Karpas-422 (cell line): Measurements from ENCODE around the gene SP140. TPM values are rescaled to one million over a fixed set of nuclear protein-coding genes. Genes with fewer than 3 reads are reported as not detected.

ENCODE experiments used
- DNase-seq: peaks from one replicate; pipeline ENCODE4 v3.0.0-alpha.2; 2015
- H2AFZ ChIP-seq: fragments of 200-600 bp; sonication (generic); 2 replicates; pipeline ENCODE4 v1.6.1; 2014; ENCODE audit warnings: antibody characterized with exemption, low read length, mixed read lengths
- H3K27ac ChIP-seq: fragments of 200-600 bp; sonication (generic); 2 replicates; pipeline ENCODE4 v1.5.1; 2014; ENCODE audit warnings: mild to moderate bottlenecking, low read length, moderate library complexity
- H3K27me3 ChIP-seq: fragments of 200-600 bp; sonication (generic); 2 replicates; pipeline ENCODE4 v1.6.1; 2014; ENCODE audit warnings: low read length, mixed read lengths
- H3K36me3 ChIP-seq: fragments of 200-600 bp; sonication (generic); 2 replicates; pipeline ENCODE4 v1.6.1; 2014; ENCODE audit warnings: low read length, mixed read lengths; ENCODE audit not compliant: insufficient read depth
- H3K4me1 ChIP-seq: fragments of 200-600 bp; sonication (generic); 2 replicates; pipeline ENCODE4 v1.6.1; 2014; ENCODE audit warnings: mild to moderate bottlenecking, low read length, mixed read lengths
- H3K4me2 ChIP-seq: fragments of 200-600 bp; sonication (generic); 2 replicates; pipeline ENCODE4 v1.6.1; 2014; ENCODE audit warnings: low read length, low read depth, mild to moderate bottlenecking; ENCODE audit not compliant: poor library complexity, severe bottlenecking
- H3K4me3 ChIP-seq: fragments of 200-600 bp; sonication (generic); 2 replicates; pipeline ENCODE4 v1.5.1; 2014; ENCODE audit warnings: mild to moderate bottlenecking, antibody characterized with exemption, low read length, mixed read lengths
- H3K79me2 ChIP-seq: fragments of 200-600 bp; sonication (generic); 2 replicates; pipeline ENCODE4 v1.6.1; 2014; ENCODE audit warnings: mild to moderate bottlenecking, low read length, mixed read lengths
- H3K9ac ChIP-seq: fragments of 200-600 bp; sonication (generic); 2 replicates; pipeline ENCODE4 v1.6.0; 2014; ENCODE audit warnings: low read length
- H3K9me2 ChIP-seq: fragments of 200-600 bp; sonication (generic), shearing (Covaris generic); replicated peaks from 2 replicates; pipeline ENCODE4 v1.6.0; 2014; ENCODE audit warnings: mild to moderate bottlenecking, low read length, moderate library complexity; ENCODE audit not compliant: insufficient read depth
- H3K9me3 ChIP-seq: fragments of 300-700, 200-600 bp; sonication (generic); 2 replicates; pipeline ENCODE4 v1.6.1; 2014; ENCODE audit warnings: low read length, mixed read lengths
- H4K20me1 ChIP-seq: fragments of 200-600 bp; sonication (generic); 2 replicates; pipeline ENCODE4 v1.6.1; 2014; ENCODE audit warnings: mild to moderate bottlenecking, antibody characterized with exemption, low read length, low read depth; ENCODE audit not compliant: insufficient read depth
- total RNA-seq: library from RNA; depleted of rRNA; stranded (reverse); fragments of >200 nt; shearing (Covaris generic); gene quantifications from 2 replicates; pipeline ENCODE4 v1.2.3, GENCODE V29; 2014; ENCODE audit warnings: low replicate concordance

SP140 gene
- total RNA-seq, 1 experiment from 2014 or later = 24.2 TPM

- no peaks in the 10 kb centered on the region for H3K27me3 ChIP-seq
- H3K79me2 ChIP-seq = peaks cover 56% of the 10 kb centered on the region
- H3K36me3 ChIP-seq = peaks cover 49% of the 10 kb centered on the region
- no peak for DNase-seq
- no peaks in the 10 kb centered on the region for H3K9me2 ChIP-seq
- peaks cover 6% of the 10 kb centered on the region for H3K4me1 ChIP-seq
- peaks cover 32% of the 10 kb centered on the region for H3K9me3 ChIP-seq
- H4K20me1 ChIP-seq = no peaks in the 10 kb centered on the region
- no peak overlapping the region for H3K4me2 ChIP-seq
- no peak overlapping the region for H2AFZ ChIP-seq
- H3K27ac ChIP-seq = no peak overlapping the region
- H3K9ac ChIP-seq = no peak overlapping the region
- no peak overlapping the region for H3K4me3 ChIP-seq
Observed at GRCh38 chr2:230343747-230344146, 118.2 kb downstream of the SP140 start.

- H3K27me3 ChIP-seq = no peaks in the 10 kb centered on the region
- no peak overlapping the region for H3K9ac ChIP-seq
- H3K4me3 ChIP-seq = no peak overlapping the region
- no peak overlapping the region for H2AFZ ChIP-seq
- H3K4me2 ChIP-seq = no peak overlapping the region
- peaks cover 6% of the 10 kb centered on the region for H3K4me1 ChIP-seq
- H3K27ac ChIP-seq = no peak overlapping the region
- peaks cover 76% of the 10 kb centered on the region for H3K79me2 ChIP-seq
- DNase-seq = no peak
- H4K20me1 ChIP-seq = no peaks in the 10 kb centered on the region
- H3K9me2 ChIP-seq = no peaks in the 10 kb centered on the region
- peaks cover 52% of the 10 kb centered on the region for H3K36me3 ChIP-seq
- H3K9me3 ChIP-seq = peaks cover 32% of the 10 kb centered on the region
Observed at GRCh38 chr2:230346465-230346864, 120.9 kb downstream of the SP140 start.

- no peak for DNase-seq
- H3K79me2 ChIP-seq = peaks cover 79% of the 10 kb centered on the region
Observed at GRCh38 chr2:230346921-230347533, 121.5 kb downstream of the SP140 start.

GRCh38 chr2:230347659-230348305 is 122.2 kb downstream of the SP140 start:
- no peak for DNase-seq
- no peaks in the 10 kb centered on the region for H4K20me1 ChIP-seq

More at GRCh38 chr2:230346921-230347533, 121.5 kb downstream of the SP140 start:
- Histone ChIP-seq H3K36me3 (peaks cover 52% of the 10 kb centered on the region), H3K4me3 (no peak overlapping the region), H3K4me1 (peaks cover 6% of the 10 kb centered on the region), H2AFZ (no peak overlapping the region), H3K27me3 (no peaks in the 10 kb centered on the region), H3K27ac (no peak overlapping the region), H3K9me3 (peaks cover 32% of the 10 kb centered on the region), H3K4me2 (no peak overlapping the region), H3K9me2 (no peaks in the 10 kb centered on the region), H3K9ac (no peak overlapping the region), H4K20me1 (no peaks in the 10 kb centered on the region)

GRCh38 chr2:230348787-230349186 is 123.3 kb downstream of the SP140 start:
- Histone ChIP-seq H3K27me3 (no peaks in the 10 kb centered on the region), H3K79me2 (peaks cover 78% of the 10 kb centered on the region), H4K20me1 (no peaks in the 10 kb centered on the region), H2AFZ (no peak overlapping the region), H3K27ac (0 out of 2 replicates have a peak overlapping the region, but pooled peaks have one; percentile 14), H3K9me3 (peaks cover 29% of the 10 kb centered on the region), H3K4me3 (no peak overlapping the region), H3K9me2 (no peaks in the 10 kb centered on the region), H3K9ac (no peak overlapping the region), H3K4me1 (peaks cover 6% of the 10 kb centered on the region), H3K36me3 (peaks cover 42% of the 10 kb centered on the region), H3K4me2 (no peak overlapping the region)
- DNase-seq = no peak

More at GRCh38 chr2:230347659-230348305, 122.2 kb downstream of the SP140 start:
- H3K36me3 ChIP-seq = peaks cover 51% of the 10 kb centered on the region
- H3K27me3 ChIP-seq = no peaks in the 10 kb centered on the region
- no peak overlapping the region for H3K4me3 ChIP-seq
- H3K4me1 ChIP-seq = peaks cover 6% of the 10 kb centered on the region
- H3K9me3 ChIP-seq = peaks cover 32% of the 10 kb centered on the region
- no peak overlapping the region for H3K27ac ChIP-seq
- no peak overlapping the region for H3K9ac ChIP-seq
- H3K79me2 ChIP-seq = peaks cover 80% of the 10 kb centered on the region
- H3K9me2 ChIP-seq = no peaks in the 10 kb centered on the region
- no peak overlapping the region for H2AFZ ChIP-seq
- no peak overlapping the region for H3K4me2 ChIP-seq

GRCh38 chr2:230356084-230356483 is 130.5 kb downstream of the SP140 start:
- no peak overlapping the region for H3K27ac ChIP-seq
- H3K4me2 ChIP-seq = no peak overlapping the region
- no peaks in the 10 kb centered on the region for H3K9me2 ChIP-seq
- H3K9ac ChIP-seq = no peak overlapping the region
- no peaks in the 10 kb centered on the region for H3K36me3 ChIP-seq
- H3K4me3 ChIP-seq = no peak overlapping the region
- no peaks in the 10 kb centered on the region for H3K9me3 ChIP-seq
- no peaks in the 10 kb centered on the region for H4K20me1 ChIP-seq
- peaks cover 20% of the 10 kb centered on the region; the same call in 1 of the 2 replicates for H3K79me2 ChIP-seq
- no peaks in the 10 kb centered on the region for H3K27me3 ChIP-seq
- peaks cover 4% of the 10 kb centered on the region; the same call in 1 of the 2 replicates for H3K4me1 ChIP-seq
- no peak for DNase-seq
- H2AFZ ChIP-seq = no peak overlapping the region

- H3K27ac ChIP-seq = no peak overlapping the region
- no peaks in the 10 kb centered on the region for H3K27me3 ChIP-seq
- H2AFZ ChIP-seq = no peak overlapping the region
- no peaks in the 10 kb centered on the region for H4K20me1 ChIP-seq
- H3K79me2 ChIP-seq = peaks cover 7% of the 10 kb centered on the region; the same call in 1 of the 2 replicates
- peaks cover 16% of the 10 kb centered on the region for H3K4me1 ChIP-seq
- H3K4me2 ChIP-seq = no peak overlapping the region
- H3K9me3 ChIP-seq = no peaks in the 10 kb centered on the region
- DNase-seq = no peak
- H3K4me3 ChIP-seq = no peak overlapping the region
- H3K36me3 ChIP-seq = 0 out of 2 replicates have a peak, but pooled peaks cover 8% of the 10 kb centered on the region
- no peaks in the 10 kb centered on the region for H3K9me2 ChIP-seq
- H3K9ac ChIP-seq = no peak overlapping the region
Observed at GRCh38 chr2:230358305-230358704, 132.8 kb downstream of the SP140 start.

GRCh38 chr2:230360028-230360427 is 134.5 kb downstream of the SP140 start:
- no peaks in the 10 kb centered on the region for H3K9me3 ChIP-seq
- H3K4me3 ChIP-seq = no peak overlapping the region
- no peak for DNase-seq
- H3K4me2 ChIP-seq = no peak overlapping the region
- H3K79me2 ChIP-seq = no peaks in the 10 kb centered on the region
- no peak overlapping the region for H3K27ac ChIP-seq
- peaks cover 21% of the 10 kb centered on the region for H3K36me3 ChIP-seq
- no peaks in the 10 kb centered on the region for H3K27me3 ChIP-seq
- no peaks in the 10 kb centered on the region for H4K20me1 ChIP-seq
- H3K9ac ChIP-seq = no peak overlapping the region
- H3K4me1 ChIP-seq = peaks cover 16% of the 10 kb centered on the region
- no peak overlapping the region for H2AFZ ChIP-seq
- H3K9me2 ChIP-seq = no peaks in the 10 kb centered on the region
